NCI-H1092 (cell line): ENCODE measurements around the gene ZBTB16.
A peak's percentile ranks its signal among the peaks of the same experiment; 100 is the strongest.

Experiments
- DNase-seq: peaks from one replicate; lab custom pipeline; 2025; lab: John Stamatoyannopoulos, UW

Gene ZBTB16

DNA sequence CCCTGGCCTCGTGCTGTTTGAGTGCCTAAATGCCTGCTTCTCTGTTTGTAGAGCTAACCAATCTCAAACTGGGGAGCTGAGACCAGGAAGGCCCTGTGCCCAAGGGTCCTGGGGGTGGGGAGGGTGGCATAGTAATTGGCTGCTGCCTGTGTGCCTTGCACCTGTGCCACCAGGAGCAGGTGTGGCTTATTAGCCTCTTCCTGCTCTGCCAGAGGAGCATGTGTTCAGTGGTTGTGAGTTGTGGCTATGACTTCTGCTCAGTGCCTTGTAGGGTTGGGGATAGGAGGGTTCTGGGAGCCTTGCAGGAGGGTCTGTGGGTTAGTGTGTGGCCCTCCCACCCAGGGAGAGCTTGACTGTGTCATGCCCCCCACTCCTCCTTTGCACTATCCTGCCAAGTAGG is 109.2 kb downstream of the ZBTB16 start:
- no peak for DNase-seq

DNA sequence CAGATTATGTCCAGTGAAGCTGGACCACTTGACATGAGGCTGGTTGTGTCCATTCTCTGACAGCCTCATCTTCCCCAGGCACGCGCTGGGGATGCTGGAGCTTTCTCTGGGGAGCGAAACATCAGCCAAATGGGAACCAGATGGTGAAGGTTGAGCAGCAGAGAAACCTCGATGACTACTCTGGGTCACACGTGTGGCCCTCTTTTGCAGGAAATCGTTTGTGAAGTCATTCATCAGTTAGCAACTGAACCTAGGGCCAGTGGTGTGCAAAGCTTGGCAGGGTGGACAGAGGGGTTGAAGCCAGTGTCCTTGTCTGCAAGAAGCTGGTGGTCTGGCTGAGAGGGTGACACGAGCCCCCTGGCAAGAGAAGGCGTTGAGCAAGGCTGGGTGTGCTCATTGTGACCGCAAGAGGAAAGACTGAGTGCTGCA is 109.8 kb downstream of the ZBTB16 start:
- no peak for DNase-seq

DNA sequence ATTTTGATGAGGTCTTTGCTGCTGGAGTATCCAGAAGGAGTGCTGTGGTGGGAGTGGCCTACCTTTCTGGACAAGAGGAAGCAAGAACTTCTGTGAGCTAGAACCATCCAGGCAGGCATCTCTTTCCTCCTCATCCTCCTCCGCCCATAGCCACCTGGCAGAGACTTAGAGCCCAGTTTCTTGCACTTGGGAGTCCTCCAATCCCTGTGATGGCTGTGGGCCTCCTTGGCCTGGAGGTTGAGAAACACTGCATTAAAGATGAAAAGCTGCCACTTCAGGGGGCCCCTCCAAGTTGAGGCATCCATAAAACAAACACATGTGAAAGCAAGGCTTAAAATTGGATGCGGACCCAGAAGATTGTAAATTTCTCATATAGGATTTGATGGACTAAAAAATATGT is 110.3 kb downstream of the ZBTB16 start:
- no peak for DNase-seq

DNA sequence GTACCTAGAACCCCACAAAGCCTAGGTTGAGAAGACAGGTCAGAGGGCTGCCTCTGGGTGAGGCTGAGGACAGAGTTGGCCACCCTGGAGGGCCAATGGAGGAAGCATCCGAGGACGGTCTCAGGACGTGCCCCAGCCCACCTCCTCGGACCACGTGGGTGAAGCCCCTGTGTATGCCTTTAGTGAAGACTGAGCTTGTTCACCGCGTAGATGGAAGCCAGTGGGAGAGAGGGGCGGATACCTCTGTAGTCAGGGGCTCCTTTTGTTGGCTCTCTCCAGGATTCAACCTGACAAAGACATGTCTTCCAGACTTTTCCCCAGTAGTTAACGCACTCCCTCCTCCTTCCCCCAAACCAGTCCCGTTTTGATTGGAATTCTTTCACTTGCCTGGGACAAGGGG is 110.7 kb downstream of the ZBTB16 start:
- no peak for DNase-seq

DNA sequence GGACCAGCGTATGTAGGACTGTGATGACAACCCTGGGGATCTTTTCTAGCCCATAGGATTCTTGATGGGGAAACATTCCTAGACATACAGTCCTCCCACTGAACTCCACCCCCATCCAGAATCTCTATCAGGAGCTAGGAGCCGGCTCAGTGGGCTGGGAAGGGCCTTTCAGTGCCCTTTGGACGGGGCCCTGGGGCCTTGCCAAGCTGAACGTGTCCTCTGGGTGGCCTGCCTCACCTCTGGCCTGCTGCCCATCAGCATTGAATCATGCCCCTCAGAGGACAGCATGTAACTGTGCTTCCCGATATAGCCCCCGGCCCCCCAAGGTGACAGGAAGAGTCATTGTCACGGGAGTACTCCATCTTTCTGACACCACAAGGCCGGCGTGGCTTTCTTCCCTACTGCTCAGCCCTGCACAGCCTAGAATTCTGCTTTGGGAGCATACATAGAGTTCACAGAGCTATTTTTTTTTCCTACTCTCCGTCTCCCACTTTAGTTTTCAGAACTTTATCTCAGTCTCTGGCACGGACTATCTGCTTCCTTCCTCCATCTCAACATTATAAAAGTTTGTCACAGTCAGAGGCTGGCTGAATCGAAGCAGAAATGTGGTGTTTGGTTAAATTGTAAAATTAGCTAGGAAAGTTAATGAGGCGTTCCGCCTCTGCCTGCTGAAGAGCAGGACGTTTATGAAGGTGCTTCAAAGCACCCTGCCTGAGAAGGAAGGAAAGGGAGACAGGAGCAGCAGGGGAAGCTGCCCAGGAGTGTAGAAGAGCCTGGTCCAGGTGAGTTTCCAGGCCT is 111.9 kb downstream of the ZBTB16 start:
- no peak for DNase-seq

DNA sequence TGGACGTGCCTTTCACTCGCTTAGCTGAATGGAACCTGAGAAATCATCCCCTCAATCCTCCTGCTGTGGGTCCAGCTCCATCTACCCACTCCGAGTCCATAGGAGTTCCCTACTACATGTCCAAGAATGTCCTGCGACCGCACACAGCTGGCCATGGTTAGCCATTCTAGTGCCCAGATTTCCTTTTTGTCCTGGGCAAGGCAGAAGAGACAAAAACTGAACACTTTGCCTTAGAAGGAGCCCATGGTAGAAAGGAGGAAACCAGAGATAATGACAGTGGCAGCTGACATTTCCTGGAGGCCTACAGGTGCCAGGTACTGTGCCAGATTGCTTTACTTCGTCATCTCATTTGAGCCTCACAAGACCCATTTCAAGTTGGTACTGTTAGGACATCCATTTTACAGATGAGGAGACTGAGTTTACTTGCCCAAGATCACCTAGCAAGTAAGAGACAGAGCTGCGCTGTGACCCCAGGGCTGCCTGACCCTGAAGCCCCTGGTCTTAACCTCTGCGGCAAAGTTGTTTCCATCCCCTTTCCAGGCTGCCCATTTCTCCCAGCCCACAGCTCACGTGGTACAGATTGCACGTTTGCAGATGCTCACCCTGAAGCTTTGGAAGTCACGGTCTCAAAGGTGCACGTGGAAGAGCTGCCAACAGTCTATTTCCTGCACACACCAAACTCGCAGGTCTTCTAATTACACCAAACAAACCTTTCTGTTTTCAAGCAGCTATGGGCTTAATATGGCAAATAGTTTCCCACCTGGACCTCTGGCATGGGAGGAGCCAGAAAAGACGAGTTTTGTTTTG is 112.7 kb downstream of the ZBTB16 start:
- no peak for DNase-seq

DNA sequence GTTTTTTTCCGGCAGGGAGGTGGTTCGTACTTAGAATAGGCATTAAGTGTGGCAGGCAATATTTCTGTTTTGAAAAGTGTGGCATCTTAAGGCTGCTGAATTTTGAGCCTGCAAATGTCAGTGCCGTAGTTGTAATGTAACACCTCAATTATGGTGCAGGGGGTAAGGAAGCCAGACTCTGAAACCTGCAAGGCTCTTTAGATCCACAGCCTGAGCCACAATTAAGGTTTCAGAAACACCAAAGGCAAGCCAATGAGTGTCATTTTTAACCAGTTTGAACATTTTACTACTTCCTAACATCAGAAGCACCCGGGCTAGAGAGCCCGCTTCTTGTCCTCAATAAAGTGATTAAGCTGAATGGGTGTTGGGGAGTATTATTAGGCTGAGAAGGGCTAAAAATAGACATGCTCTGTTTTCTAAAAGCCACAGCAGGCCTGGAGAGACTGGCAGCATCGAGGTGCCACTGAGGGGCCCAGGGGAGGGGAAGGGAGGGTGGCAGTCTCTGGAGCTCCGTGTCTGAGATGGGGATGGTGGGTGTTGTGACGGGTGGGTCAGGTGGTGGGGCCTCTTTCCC is 113.4 kb downstream of the ZBTB16 start:
- DNase-seq: no peak

DNA sequence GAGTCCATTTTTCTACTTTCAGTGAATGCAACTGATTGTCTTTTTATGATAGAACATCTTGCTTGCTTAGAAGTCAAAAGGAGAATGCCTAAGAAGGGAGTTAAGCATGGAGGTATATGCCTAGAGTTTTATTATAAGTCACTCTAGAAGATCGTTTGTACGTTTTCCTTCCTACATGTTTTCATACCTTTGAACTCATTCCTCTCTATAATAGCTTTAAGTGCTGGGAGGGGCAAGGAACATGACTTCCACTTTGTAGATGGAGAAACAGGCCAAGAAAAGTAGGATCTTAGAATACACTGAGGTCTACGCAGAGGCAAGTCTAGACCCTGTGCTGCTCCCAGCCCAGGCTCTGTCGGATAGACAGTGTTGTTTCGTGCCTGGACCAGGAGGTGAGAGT is 114.3 kb downstream of the ZBTB16 start:
- no peak for DNase-seq

DNA sequence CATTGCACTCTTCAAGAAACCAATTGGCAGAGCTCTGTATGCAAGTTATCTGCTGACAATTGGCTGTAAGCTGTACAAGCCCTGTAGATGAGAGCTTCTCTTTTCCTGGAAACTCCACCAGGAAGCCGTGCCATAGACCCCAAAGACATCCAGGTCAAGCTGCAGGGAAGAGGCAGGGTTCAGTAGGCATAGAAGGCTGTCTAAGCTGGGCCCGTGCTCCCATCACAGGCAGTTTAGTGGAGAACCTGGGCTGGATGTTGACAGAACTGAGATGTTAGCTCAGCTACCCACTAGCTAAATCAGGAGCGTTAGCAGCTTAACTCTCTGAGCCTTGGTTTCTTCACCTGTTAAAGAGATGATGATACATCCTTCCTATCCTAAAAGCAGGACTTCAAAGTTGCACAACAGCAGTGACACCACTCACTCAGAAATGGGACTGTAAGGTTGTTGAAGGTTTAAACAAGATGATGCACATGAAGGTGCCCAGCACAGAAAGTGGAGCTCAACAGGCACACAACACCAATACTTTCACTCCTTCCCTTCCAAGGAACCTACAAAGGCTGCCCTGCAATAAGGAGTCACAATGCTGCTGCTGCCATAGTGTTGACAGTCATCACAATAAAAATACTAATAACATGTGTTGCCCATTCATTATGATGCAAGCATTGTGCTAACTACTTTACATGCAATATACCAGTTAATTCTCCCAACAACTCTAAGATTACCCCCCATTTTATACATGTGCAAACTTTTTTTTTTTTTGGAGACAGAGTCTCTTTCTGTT is 115.4 kb downstream of the ZBTB16 start:
- DNase-seq: no peak

DNA sequence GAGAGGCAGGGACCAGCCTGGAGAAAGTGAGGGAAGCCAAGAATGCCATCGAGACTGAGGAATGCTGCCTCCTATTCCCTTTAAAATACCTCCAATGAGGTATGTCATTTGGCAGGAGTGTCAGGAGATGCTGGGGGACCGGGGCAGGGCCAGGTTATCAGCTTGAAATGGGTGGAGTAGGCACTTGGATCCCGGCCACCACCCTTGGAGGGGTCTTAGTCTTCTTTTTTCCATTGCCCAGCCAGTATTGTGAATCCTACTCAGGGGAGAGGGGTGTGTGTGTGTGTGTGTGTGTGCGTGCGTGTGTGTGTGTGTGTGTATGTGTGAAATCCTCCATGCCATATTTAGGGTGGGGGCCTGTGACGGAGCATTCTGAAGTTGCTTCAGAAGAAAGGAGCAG is 116.2 kb downstream of the ZBTB16 start:
- DNase-seq: no peak

DNA sequence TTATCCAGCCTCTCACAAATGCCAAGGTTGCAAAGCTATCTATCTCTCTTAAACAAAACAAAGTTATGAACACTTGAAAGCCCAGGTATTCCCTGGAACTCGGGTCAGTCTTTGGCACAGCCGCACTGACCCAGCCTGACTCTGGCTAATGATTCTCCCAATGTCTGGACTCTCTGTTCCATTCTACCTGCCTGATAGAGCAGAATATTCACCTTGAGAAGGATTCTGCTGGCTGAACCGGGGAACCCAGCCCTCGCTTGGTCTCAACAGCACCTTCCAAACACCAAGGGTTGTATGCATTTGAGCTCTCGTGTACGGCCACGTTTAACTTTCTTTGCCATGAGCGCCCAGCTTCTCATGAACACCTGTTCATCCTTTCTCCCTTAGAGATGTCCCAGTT is 116.8 kb downstream of the ZBTB16 start:
- no peak for DNase-seq

DNA sequence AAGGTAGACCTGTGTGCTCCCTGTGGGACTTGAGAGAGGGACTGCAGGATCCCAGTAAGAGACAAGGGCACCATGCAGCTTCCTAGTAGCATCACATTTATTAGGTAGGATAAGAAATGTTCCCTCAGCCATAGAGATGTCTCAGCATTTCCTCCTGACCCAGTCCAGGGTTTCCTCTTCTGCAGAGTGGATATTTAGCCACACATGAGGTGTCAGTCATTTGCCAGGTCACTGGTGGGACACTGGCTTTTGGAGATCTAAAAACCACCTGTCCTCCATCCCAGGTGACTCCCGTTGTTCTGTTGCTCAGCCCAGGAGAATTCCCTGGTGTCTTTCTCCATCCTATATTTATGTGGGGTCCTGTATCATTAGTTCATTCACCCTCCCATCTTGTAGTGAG is 119.1 kb downstream of the ZBTB16 start:
- DNase-seq: no peak

DNA sequence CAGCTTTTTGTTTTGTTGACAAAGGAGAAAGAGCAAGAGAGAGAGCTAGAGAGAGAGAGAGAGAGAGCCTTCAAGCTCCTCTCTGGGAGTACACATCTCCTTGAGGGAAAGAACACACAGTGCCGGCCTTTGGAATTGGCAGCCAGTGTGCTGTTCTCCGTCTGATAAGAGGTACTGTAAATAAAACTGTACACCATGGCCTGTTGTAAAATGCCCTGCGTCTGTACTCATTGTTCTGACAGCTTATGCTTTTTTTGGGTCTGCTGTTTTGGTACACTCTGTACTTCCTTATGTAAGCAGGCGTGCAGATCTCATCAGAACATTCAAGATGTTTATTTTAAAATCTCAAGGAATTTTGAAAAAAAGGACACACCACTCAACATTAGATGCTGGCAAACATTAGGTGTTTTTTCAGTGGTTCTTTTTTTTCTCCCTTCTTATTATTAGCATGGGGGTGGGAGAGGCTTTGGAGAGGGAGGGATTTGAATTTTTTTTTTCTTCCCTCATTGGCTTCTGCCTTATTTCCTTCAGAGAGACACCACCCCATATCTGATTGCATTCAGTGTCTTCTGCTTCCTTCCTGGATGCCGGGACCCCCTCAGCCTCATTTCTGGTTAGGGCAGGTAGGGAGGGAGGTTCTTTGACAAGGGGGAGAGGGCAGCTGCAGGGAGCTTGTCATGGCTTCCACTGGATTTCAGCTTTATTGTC is 119.9 kb downstream of the ZBTB16 start:
- peak; percentile 41 for DNase-seq

DNA sequence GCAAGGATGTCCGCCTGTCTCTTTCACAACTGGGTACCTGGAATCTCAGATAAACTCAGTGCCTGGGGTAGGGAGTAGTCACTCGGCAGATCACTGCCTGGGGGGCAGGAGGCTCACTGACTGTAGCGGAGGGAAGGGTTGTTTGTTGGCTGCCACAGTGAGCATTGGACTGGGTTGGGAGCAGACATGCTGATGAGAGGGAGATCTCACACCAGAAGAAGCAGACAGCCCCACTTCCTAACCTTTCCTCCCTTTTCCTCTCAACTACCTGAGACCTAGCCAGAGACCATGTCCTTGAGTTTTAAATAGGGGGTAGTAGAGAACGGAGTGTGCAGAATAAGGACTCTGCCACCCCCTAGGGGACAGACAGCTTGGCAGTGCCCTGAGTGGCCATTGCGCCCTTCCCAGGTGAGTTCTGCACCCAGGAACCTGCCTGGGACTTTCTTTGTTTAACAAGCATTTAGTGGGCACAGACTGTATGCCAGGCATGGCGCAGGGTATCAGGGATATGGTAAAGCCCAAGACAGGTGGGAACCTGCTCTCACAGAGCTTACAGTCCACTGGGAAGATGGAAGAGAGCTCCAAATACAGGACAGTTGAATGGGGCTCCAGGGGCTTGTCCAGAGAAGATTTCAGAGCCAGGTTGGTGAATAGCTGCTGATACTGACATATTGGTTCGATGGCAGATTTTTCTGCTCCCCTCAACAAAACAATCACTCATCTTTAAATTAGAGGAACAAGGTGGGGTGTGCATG is 121.0 kb downstream of the ZBTB16 start:
- peak; percentile 35 for DNase-seq

DNA sequence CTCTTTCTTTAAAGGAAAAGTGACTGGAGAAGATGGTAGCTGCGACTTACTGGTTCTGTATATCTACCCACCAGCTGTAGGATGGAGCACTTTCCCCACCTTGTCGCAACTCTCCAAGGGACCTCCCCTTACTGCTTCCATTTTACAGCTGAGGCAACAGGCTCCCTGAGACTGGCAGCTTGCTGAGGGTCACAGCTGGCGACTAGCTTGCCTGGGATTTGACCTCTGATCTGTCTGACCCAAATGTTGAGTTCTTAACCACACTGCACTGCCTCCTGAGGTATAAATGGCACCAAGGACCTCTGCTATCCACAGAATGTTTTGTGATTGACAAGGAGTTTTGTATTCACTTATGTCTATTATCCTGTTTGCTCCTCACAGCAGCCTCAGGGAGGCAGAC is 121.7 kb downstream of the ZBTB16 start:
- DNase-seq: no peak

DNA sequence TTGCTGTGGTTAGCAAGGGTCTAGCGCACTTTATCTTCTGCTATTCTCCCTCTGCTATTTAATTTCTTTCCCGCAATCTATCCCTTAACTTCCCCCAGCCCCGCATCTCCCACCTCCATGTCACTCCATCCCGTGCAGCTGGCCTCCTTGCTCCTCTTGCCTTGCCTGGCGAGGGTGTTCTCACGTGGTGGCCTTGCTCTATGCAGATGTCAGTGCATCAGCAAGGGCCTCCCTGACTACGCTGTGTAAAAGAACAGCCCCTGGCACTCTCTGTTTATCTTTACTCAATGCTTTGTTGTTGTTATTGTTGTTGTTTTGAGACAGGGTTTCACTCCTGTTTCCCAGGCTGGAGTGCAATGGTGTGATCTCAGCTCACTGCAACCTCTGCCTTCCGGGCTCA is 122.2 kb downstream of the ZBTB16 start:
- no peak for DNase-seq

DNA sequence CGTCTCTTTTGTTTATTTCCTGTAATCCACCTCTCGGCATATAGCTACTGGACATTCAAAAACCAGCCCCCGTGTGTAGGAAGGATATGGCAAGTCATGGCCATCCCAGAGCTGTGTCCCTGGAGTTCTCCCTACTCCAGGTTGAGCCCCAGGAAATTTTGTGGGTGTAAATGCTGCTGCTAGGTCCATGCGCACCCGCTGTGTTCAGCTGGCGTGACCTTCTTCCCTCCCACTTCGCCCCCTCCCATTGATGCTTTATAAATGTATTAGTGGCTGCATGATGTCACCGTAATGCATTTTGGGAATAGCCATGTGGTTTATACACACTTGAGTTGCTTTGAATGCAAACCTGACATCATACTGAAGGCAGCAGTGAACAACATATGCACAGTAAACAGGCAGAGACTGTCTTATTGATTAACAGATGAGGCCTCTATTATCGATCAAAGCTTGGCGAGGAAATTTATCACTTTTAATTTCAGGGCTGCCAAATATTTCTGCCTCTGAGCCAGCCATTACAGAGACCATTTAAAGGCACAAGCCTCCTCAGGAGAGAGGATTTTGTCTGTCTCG is 123.0 kb downstream of the ZBTB16 start:
- DNase-seq: no peak

DNA sequence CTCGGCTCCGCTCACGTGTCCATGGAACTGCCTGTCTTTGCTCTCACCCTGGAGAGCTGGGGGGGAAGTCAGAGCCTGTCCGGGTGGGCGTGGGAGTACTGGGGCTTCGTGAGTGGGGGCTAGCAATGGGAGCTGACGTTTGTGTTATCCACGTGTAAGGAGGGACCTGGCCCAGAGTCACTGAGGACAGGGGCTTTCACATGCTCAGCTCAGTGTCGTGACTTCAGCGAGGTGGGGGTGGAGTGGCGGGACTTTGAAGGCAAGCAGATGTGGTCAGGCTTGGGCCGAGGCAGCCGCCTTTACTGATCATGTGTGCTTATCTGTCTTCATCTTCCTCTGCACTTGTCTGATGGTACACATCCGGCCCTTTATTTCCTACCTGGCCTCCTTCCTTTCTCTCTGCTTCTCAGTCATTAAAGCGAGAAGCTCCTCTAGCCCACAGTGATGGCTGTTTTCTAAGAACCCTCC is 123.6 kb downstream of the ZBTB16 start:
- DNase-seq: no peak

DNA sequence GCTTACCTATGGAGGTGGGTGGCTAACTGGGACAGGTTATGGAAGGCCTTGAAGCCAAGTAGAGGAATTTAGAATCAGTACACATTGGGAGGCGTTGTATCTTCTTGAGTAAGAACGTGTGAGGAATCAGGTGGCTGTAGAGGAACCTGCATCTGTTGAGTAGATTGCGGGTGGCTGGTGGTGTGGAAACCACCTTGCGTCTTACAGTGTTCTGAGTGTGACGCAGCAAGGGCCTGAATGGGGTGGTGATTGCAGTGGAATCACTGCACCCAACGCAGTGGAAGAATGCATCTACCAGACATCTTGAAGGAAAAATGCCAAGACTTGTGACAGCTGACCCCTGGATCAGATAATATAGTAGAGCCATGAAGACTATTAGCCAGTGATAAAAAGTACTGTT is 125.9 kb downstream of the ZBTB16 start:
- DNase-seq: no peak

DNA sequence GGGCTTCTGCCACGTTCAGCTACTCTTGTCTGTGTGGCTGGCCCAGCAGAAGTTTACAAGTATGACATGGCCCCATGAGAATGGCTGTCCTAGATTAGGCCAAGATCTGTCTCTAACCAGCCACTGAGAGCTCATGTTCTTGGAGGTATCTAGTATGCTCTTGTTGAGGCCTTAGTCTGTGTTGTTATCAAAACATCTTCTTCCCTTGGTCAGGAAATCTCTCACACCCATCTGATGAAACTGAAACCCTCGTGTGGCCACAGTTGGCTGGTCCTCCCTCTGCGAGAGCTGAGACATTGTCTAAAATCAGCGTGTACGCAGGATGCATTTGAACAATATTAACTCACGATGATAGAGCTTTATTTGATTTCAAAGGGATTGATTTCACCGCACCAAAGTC is 127.7 kb downstream of the ZBTB16 start:
- DNase-seq: no peak
